Neural progenitor cell (in vitro differentiated cells): Measurements from ENCODE around the gene VSIG10L2. TPM values are rescaled to one million over a fixed set of nuclear protein-coding genes. Genes with fewer than 3 reads are reported as not detected.

Experiments
- DNase-seq: peaks from one replicate; pipeline ENCODE4 v3.0.0-alpha.2; 2016; ENCODE audit warnings: low spot score
- H2AFZ ChIP-seq: fragments of 200-600 bp; sonication (generic); replicated peaks from 2 replicates; pipeline ENCODE4 v1.6.1; 2016; ENCODE audit warnings: antibody characterized with exemption
- H3F3A ChIP-seq: fragments of 200-600 bp; sonication (generic); 2 replicates; pipeline ENCODE4 v1.6.1; 2016; ENCODE audit warnings: antibody characterized with exemption, low read depth
- H3K27ac ChIP-seq: fragments of 200-600 bp; sonication (generic); 2 replicates; pipeline ENCODE4 v1.5.1; 2016; ENCODE audit warnings: mild to moderate bottlenecking
- H3K27me3 ChIP-seq: fragments of 200-600 bp; sonication (generic); 2 replicates; pipeline ENCODE4 v1.6.1; 2016; ENCODE audit warnings: mild to moderate bottlenecking, moderate library complexity
- H3K36me3 ChIP-seq: fragments of 200-600 bp; sonication (generic); 2 replicates; pipeline ENCODE4 v1.5.1; 2016
- H3K4me1 ChIP-seq: fragments of 200-600 bp; sonication (generic); 2 replicates; pipeline ENCODE4 v1.6.1; 2016; ENCODE audit warnings: mixed run types
- H3K4me2 ChIP-seq: fragments of 200-600 bp; sonication (generic); 2 replicates; pipeline ENCODE4 v1.6.1; 2016
- H3K4me3 ChIP-seq: fragments of 200-600 bp; sonication (generic); 2 replicates; pipeline ENCODE4 v1.5.1; 2016
- H3K79me2 ChIP-seq: fragments of 200-600 bp; sonication (generic); 2 replicates; pipeline ENCODE4 v1.6.1; 2016; ENCODE audit warnings: low read depth
- H3K9ac ChIP-seq: fragments of 200-600 bp; sonication (generic); 2 replicates; pipeline ENCODE4 v1.6.1; 2016
- H3K9me3 ChIP-seq: fragments of 200-600 bp; sonication (generic); 2 replicates; pipeline ENCODE4 v1.5.1; 2016; ENCODE audit warnings: low read depth
- H4K20me1 ChIP-seq: fragments of 200-600 bp; sonication (generic); 2 replicates; pipeline ENCODE4 v1.6.1; 2016; ENCODE audit warnings: low read depth
- H3K27ac Mint-ChIP-seq: 3 replicates; pipeline ENCODE4 v1.8.0; 2021; ENCODE audit warnings: mixed read lengths
- H3K27me3 Mint-ChIP-seq: 2 replicates; pipeline ENCODE4 v1.8.0; 2022; ENCODE audit warnings: low read depth, mild to moderate bottlenecking, inconsistent platforms, moderate library complexity, mixed read lengths; ENCODE audit not compliant: insufficient read depth
- H3K36me3 Mint-ChIP-seq: 3 replicates; pipeline ENCODE4 v1.8.0; 2021; ENCODE audit warnings: mixed read lengths
- H3K4me1 Mint-ChIP-seq: 3 replicates; pipeline ENCODE4 v1.8.0; 2021; ENCODE audit warnings: mixed read lengths
- H3K4me3 Mint-ChIP-seq: 3 replicates; pipeline ENCODE4 v1.8.0; 2021; ENCODE audit warnings: mild to moderate bottlenecking, moderate library complexity, mixed read lengths
- H3K9me3 Mint-ChIP-seq: 3 replicates; pipeline ENCODE4 v1.8.0; 2020; ENCODE audit warnings: mixed read lengths
- CTCF ChIP-seq: fragments of 200-600 bp; sonication (generic); IDR thresholded peaks from 2 replicates; pipeline ENCODE4 v1.5.1; 2017; ENCODE audit warnings: antibody characterized with exemption, mild to moderate bottlenecking
- EZH2 ChIP-seq: fragments of 200-600 bp; sonication (generic); IDR thresholded peaks from 2 replicates; pipeline ENCODE4 v1.6.1; 2017; ENCODE audit warnings: antibody characterized with exemption, mild to moderate bottlenecking, moderate library complexity
- EZH2phosphoT487 ChIP-seq: fragments of 200-600 bp; sonication (generic); IDR thresholded peaks from 2 replicates; pipeline ENCODE4 v1.6.1; 2017; ENCODE audit warnings: antibody characterized with exemption
- total RNA-seq: library from RNA; depleted of rRNA; stranded (reverse); fragments of >200 nt; gene quantifications from 2 replicates; pipeline ENCODE4 v1.2.3, GENCODE V29; 2015; ENCODE audit warnings: low replicate concordance

Gene VSIG10L2
- total RNA-seq, 1 donor from 2014 or later = not detected

DNA sequence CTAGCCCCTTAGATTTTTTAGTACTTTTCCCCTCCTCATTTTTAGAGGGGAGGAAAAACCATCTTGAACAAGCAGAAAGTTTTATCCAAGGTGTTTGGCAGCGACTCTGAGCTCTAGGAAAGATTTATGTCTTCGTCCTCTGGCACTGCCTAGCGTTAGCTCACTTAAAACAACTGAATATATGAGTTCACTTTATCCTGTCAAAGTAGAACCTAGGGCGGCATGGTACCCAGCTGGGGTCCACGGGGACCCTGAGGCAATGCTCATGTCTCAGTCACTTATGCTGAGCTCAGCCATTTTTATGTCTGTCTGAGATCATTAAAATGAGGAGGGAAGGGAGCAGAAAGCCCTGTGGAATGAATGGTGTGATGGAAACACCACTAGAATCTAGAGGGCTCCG lies 14.2 kb upstream of the VSIG10L2 start:
- Mint-ChIP-seq H3K9me3 (no peaks in the 10 kb centered on the region), H3K27me3 (peaks cover 4% of the 10 kb centered on the region), H3K27ac (no peak overlapping the region), H3K4me1 (peaks cover 13% of the 10 kb centered on the region), H3K4me3 (no peak overlapping the region), H3K36me3 (no peaks in the 10 kb centered on the region)
- TF ChIP-seq CTCF (no peak), EZH2 (no peak)
- H3K4me3 ChIP-seq = no peak overlapping the region
- H3K4me1 ChIP-seq = no peaks in the 10 kb centered on the region
- peaks cover 6% of the 10 kb centered on the region for H3K27me3 ChIP-seq
- H3K36me3 ChIP-seq = no peaks in the 10 kb centered on the region
- no peak for DNase-seq
- H2AFZ ChIP-seq = no peak overlapping the region
- no peak overlapping the region for H3K4me2 ChIP-seq
- no peak overlapping the region for H3K27ac ChIP-seq
- no peaks in the 10 kb centered on the region for H4K20me1 ChIP-seq
- no peaks in the 10 kb centered on the region for H3K79me2 ChIP-seq
- H3K9ac ChIP-seq = no peak overlapping the region
- H3K9me3 ChIP-seq = no peaks in the 10 kb centered on the region
- no peaks in the 10 kb centered on the region for H3F3A ChIP-seq

DNA sequence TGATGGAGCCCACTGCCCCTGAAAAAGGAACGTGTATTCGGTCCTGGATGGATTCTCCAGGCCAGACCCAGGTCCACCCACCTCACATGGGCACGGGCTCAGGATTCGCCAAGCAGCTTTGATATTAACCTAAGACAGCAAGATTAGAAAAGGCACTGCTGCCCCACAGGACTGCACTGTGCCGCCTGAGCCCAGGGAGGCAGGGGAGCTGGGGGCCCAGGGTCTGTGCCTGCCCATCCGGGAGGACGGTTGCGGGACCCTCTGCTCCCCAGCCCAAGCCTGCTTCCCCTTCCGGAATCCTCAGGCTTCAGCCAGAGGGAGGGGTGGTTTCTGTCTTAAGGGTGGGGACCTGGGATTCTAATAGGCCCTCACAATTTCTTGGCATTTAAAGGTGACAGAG lies 13.5 kb upstream of the VSIG10L2 start:
- no peaks in the 10 kb centered on the region for H3K36me3 Mint-ChIP-seq
- Histone ChIP-seq H3K27ac (no peak overlapping the region), H3K4me1 (no peaks in the 10 kb centered on the region), H3F3A (no peaks in the 10 kb centered on the region), H3K79me2 (no peaks in the 10 kb centered on the region), H3K9me3 (no peaks in the 10 kb centered on the region), H3K4me2 (no peak overlapping the region), H3K9ac (no peak overlapping the region), H3K36me3 (no peaks in the 10 kb centered on the region), H3K27me3 (peaks cover 6% of the 10 kb centered on the region), H2AFZ (no peak overlapping the region), H3K4me3 (no peak overlapping the region), H4K20me1 (no peaks in the 10 kb centered on the region)
- no peak for TF ChIP-seq EZH2
- TF ChIP-seq EZH2phosphoT487 = no peak
- no peak for TF ChIP-seq CTCF
- no peaks in the 10 kb centered on the region for H3K9me3 Mint-ChIP-seq
- no peak for DNase-seq
- peaks cover 13% of the 10 kb centered on the region for H3K4me1 Mint-ChIP-seq
- H3K27me3 Mint-ChIP-seq = peaks cover 4% of the 10 kb centered on the region
- no peak overlapping the region for H3K27ac Mint-ChIP-seq
- no peak overlapping the region for H3K4me3 Mint-ChIP-seq

- H3K4me2 ChIP-seq = no peak overlapping the region
- Mint-ChIP-seq H3K4me3 (no peak overlapping the region), H3K9me3 (no peaks in the 10 kb centered on the region), H3K27ac (no peak overlapping the region), H3K36me3 (no peaks in the 10 kb centered on the region), H3K4me1 (peaks cover 18% of the 10 kb centered on the region), H3K27me3 (peaks cover 4% of the 10 kb centered on the region)
- no peaks in the 10 kb centered on the region for H3F3A ChIP-seq
- DNase-seq = no peak
- H3K79me2 ChIP-seq = no peaks in the 10 kb centered on the region
- H4K20me1 ChIP-seq = no peaks in the 10 kb centered on the region
- H3K9ac ChIP-seq = no peak overlapping the region
- no peaks in the 10 kb centered on the region for H3K9me3 ChIP-seq
- H3K4me3 ChIP-seq = no peak overlapping the region
- no peaks in the 10 kb centered on the region for H3K36me3 ChIP-seq
- peaks cover 6% of the 10 kb centered on the region for H3K27me3 ChIP-seq
- no peaks in the 10 kb centered on the region for H3K4me1 ChIP-seq
- no peak for TF ChIP-seq EZH2phosphoT487
- TF ChIP-seq CTCF = no peak
- no peak for TF ChIP-seq EZH2
- no peak overlapping the region for H2AFZ ChIP-seq
- no peak overlapping the region for H3K27ac ChIP-seq
Measured at GRCh38 chr11:125933030-125933813, 12.6 kb upstream of the VSIG10L2 start.
